IPS-NIHi11 (cell line): ENCODE data around the gene ITGA2B.
"Not testable (repeated sequence)": the region's sequence is repeated elsewhere in the genome, so short reads cannot be mapped to it uniquely, and the experiment has no call there.

Source experiments
- DNase-seq: peaks from one replicate; pipeline ENCODE4 v3.0.0; 2012; ENCODE audit warnings: mixed read lengths, low spot score

The ITGA2B gene

GRCh38 chr17:44368391-44369243 lies 20.8 kb downstream of the ITGA2B start:
- DNase-seq, result not testable (repeated sequence)

GRCh38 chr17:44367231-44367979 lies 22.0 kb downstream of the ITGA2B start:
- no peak for DNase-seq

DNA sequence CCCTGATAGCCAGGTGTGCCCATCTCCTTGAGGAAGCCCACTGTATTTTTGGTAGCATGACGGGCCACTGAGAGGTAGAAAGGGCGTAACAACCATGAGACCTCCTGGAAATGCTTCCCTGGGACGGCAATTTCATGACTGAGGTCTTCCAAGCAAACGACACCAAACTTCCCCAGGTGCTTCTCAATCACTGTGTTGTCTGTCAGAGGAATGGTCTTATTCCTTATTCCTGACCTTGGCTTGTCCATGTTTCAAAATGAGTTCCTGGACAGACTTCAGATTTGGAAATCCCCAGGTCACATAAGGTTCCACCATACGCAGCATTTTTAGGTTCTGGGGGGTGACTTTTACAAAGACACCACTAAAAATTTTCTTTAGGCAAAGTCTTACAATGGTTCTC lies 24.4 kb downstream of the ITGA2B start:
- not testable (repeated sequence) for DNase-seq

DNA sequence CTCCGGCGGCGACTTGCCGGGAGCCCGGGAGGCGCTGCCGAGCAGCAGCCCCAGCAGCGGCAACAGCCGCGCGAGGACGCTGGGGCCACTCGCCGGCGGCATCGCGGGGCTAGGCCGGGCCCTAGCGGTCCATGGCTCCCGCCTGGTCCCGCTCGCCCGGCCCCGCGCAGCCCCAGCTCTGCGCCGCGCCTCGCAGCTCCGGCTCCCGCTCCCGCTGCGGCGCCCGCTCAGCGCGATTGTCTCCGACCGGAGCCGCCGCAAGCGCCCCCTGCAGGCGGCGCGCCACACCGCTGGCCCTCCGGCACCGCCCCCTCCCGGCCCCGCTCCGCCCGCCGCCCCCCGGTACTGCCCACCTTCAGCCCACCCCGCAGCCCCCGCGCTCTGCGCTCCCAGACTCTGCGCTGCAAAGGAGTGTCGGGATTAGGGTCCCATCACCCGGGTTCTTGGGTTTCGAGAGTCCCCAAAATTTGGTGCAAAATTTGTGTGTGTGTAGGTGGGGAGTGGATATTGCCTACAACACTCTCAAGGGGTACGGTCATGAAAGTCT lies 25.8 kb downstream of the ITGA2B start, which contains the start of gene FAM171A2:
Gene FAM171A2, minus strand, starts transcription at position 241 of the 547 bp plus-strand sequence. Its CDS starts 139 bp downstream, at position 102.
- peak; percentile 93 for DNase-seq

DNA sequence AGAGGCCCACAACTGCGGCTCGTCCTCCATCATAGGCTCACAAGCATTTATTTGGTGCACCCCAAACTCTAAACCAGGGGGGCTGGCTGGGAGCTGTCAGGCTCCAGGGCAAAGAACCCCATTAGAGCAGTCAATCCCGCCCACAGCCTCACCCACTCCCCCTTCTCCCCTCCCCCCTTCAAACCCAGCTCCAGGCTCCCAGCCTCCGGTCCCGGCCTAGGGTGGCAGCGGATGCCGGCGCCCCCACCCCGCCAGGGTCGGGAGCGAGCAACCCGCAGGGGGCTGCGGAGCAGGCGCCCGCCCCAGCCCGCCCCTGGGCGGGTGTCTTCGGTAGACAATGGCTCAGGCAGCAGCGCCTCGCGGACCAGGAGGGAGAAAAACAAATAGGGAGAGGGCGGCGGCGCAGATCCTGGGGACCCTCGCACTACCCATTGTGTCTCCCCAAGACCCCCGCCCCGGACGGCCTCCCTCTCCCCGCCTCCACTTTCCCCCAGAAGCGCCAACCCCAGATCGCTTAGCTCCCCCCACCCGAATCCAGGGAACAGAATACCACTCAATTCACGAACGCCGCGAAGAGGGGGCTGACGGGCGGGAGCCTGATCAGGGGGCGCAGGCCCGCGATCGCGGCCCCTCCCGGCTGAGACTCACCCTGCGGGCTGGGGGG lies 26.4 kb downstream of the ITGA2B start:
- DNase-seq, result peak; percentile 75

- no peak for DNase-seq
Observed at GRCh38 chr17:44362459-44362948, 26.9 kb downstream of the ITGA2B start.

DNA sequence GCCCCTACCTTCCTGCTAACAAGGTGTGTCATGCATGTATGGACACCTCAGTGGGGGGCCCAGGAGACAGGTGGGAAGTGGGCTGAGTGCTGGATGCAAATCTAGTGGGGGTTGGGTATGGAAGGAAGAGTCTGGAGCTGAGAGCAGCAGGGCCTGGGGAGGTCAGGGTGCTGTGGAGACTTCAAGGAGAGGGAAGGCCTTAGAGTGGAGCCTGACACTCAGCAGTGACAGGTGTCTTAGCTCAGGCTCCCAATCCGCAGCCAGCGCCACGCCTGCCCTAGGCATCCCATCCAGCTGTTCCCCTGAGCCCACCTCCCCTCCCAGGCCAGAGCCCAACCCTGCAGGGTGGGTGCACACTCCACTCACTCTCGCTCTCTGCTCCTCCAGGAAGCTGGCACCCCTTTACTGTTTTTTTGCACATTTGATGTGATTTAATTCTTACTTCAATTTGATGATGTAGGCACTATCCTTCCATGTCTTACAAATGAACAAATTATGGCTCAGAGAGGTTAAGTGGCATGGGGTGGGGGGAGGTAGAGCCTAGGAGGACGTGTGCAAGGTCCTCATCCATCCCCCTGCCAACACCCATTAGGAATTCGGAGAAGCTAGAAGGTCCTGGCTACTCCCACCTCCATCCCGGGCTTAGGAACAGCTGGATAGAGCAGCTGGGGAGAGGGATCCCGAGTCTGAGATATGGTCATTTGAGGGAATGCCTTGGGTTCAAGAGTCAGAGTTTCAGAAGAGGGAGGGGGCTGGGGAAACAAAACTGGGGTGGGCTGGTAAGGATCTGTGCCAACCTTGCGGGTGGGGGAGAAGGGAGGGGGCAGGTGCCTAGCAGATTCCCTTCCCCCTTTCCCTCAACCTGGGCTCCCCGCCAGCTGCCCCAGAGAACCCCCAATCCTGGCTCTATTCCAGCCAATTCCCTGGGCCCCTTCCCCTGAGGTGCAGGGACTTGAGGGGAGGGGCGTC lies 27.9 kb downstream of the ITGA2B start:
- DNase-seq, result no peak

DNA sequence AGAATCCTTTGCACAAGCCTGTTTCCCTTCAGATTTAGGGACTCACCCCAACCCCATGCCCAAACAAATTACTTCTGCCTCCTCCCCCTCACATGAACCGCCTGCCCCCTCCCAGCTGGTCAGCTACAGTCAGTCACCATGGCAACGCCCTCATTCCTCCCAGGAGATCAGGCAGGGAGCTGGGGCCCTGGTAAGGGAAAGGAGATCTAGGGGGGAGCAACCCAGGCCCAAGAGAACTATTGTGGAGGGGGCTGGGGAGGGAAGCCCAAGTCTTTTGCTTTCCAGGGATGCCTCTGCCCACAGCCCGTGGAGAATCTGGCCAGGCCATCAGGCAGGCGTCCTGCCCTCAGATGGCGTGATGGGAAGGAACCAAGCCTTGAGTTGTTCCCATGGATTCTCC lies 28.6 kb downstream of the ITGA2B start:
- DNase-seq, result no peak

- DNase-seq, result no peak
Observed at GRCh38 chr17:44360144-44360533, 29.3 kb downstream of the ITGA2B start.

DNA sequence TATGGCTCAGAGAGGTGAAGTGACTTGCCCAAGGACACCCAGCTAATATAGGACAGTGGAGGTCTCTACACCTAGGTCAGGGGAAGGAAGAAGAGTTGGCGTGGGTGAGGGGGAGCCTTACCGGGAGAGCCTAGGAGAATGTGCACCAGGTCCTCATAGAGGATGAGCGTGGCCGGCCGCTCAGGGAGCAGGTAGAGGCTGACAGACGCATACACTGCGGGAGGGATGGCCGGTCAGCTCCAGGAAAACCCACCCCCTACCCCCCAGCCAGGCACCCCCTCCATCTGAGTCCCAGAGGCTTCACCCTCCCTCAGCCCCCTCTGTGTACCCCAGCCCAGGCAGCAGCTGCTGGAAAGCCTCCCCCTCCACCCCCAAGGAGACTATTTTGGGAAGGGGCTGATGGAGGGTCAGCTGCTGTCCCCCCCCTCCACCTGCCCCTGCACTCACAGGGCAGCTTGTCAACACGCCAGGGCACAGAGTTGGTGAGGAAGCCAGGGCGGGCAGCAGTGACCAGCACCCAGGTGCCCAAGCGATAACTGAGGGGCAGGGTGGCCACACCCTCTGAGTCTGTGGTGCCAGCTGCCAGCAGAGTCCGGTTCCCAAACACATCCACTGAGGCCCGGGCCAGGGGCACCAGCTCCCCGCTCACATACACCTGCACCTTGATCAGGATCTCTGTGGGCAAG lies 29.8 kb downstream of the ITGA2B start:
- no peak for DNase-seq

DNA sequence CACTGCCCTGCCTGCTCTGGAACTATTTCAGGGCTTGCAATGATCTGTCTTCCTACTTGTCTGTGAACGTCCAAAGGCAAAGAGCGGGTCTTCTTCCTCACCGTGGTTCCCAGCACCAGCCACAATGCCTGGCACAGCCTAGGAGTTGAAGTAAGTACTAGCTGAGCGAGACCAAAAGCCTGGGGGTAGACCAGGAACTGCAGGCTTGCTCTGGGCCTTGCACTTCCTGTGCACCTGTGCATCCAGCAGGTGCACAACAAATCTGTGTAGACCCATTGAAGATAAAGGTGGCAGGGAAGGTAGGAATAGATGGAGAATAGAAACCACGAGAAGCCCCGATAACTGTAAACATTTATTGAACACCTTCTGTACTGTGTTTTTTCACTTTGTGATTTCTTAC lies 30.4 kb downstream of the ITGA2B start:
- DNase-seq, result no peak

DNA sequence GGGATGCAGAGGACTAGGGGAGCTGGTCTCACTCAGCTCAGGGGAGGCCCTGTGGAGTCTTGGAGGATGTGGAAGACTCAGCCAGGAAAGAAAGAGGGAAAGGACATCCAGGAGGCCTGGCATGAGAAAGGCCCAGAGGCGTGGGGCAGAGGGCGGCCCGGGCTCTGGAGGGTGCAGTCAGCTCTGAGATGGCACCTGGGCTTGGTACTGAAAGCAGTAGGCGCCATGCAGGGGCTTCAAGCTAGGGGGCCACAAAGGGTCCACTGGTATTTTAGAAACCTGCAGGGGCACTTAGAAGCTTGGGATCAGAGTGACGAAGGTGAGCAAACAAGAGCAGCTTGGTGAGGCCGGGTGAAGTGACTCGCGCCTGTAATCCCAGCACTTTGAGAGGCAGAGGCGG lies 31.4 kb downstream of the ITGA2B start:
- DNase-seq, result no peak

- DNase-seq, result no peak
Observed at GRCh38 chr17:44356241-44356640, 33.2 kb downstream of the ITGA2B start.

- no peak for DNase-seq
Observed at GRCh38 chr17:44355642-44356099, 33.8 kb downstream of the ITGA2B start.

DNA sequence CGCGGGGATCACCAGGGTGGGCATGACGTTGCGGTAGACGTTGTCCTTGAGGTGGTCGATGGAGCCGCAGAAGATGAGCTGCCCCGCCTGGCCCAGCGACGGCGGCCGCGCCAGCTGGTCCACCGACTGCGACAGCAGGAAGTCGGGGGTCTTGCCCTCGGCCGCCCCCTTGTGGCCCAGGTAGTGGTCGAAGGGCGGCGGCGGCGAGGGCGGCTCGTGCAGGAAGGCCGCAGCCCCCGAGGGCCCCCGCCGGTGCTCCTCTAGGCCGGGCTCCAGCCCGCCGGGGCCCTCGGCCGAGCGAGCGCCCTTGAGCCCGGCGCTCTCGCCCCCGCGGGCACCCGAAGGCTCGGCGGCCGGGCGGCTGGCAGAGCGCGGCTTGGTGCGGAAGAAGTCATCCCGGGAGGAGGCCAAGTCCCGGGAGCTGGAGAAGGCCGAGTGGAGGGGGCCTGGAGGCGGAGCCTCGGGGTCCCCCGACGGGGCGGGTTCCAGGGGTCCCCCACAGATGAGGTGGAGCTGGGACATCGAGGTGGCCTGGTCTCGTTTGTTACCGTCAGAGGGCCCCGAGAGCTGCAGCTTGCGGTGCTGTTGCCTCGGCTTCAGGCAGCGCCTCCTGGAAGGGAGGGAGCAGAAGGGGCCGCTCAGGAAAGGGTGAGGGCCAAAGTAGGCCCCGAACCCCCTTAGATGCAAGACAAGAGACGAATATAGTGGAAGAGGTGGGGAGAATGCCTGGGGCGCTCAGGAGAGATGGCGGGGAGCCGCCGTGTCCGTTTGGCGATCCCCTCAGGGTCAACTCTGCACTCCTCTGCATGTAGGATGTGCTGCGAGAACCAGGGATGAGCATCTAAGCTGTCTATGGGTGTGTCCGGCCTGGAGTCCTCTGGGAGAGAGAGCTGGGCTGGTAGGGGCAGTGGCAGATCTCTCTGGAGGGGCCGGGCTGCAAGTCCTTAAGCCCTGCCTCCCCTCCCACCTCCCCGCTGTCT lies 34.6 kb downstream of the ITGA2B start:
- DNase-seq, result peak; percentile 92

DNA sequence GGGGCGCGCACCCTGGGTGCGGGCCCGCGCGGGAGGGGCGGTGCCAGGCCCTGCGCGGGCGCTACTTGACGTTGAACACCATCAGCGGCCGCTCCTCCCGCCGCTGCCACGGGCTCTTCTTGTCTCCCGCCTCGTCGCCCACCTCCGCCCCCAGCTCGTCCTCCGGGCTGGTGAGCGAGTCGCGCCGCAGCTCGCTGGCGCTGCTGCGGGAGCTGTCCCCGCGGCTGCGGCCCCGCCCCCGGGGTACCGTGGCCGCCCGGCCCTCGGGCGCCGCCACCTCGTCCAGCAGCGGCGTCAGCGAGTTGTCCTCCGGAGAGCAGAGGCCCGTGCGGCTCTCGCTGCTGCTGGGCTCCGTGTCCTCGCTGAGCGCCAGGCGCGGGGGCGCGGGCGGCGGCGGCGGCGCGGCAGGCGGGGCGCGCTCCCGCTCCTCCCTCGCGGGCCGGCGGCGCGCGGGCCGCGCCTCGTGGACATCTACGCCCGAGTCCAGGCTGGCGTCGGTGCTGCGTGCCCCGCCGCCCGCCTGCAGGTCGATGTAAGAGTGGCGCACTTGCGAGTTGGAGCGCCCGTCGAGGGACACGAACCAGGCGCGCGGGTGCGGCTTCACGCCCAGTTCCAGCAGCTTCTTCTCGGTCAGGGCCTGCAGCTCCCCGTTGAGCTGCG lies 35.6 kb downstream of the ITGA2B start:
- peak; percentile 74 for DNase-seq

- DNase-seq, result no peak
Observed at GRCh38 chr17:44352828-44353671, 36.4 kb downstream of the ITGA2B start.
